HL-60 (cell line): ENCODE results near the gene CTDP1.

Experiments
- DNase-seq, 2 experiments: peaks; one replicate each; pipeline ENCODE4 v3.0.0-alpha.2; 2010 to 2020; ENCODE audit warnings: low read depth in 1 of 2, low spot score in 1 of 2
- H3K27ac ChIP-seq: fragments of 250-450 bp; sonication (Bioruptor Pico); replicated peaks from 2 replicates; pipeline ENCODE4 v1.5.1; 2020; ENCODE audit warnings: mild to moderate bottlenecking, moderate library complexity
- H3K27me3 ChIP-seq: fragments of 250-450 bp; sonication (Bioruptor Pico); 2 replicates; pipeline ENCODE4 v1.5.1; 2021; ENCODE audit warnings: mild to moderate bottlenecking, moderate library complexity; ENCODE audit not compliant: insufficient read depth, poor library complexity, severe bottlenecking
- H3K4me3 ChIP-seq: replicated peaks from 2 replicates; pipeline ENCODE4 v1.5.1; 2011; ENCODE audit warnings: mild to moderate bottlenecking, control low read depth, low read length; ENCODE audit not compliant: insufficient read depth
- GABPA ChIP-seq: IDR thresholded peaks from 2 replicates; pipeline ENCODE4 v1.6.1; 2012; ENCODE audit warnings: low read depth
- POLR2AphosphoS5 ChIP-seq: IDR thresholded peaks from 2 replicates; pipeline ENCODE4 v1.6.1; 2012; ENCODE audit warnings: low read depth
- SPI1 ChIP-seq: IDR thresholded peaks from 2 replicates; pipeline ENCODE4 v1.6.1; 2012; ENCODE audit warnings: low read depth, mild to moderate bottlenecking, borderline replicate concordance
- TF ChIP-seq, protein P1 (sequence below): IDR thresholded peaks from one replicate; pipeline ENCODE4 v1.5.1; 2011; ENCODE audit warnings: low read length, control low read depth, inconsistent platforms; ENCODE audit not compliant: insufficient read depth
- TF ChIP-seq, protein P2 (sequence below): IDR thresholded peaks from 2 replicates; pipeline ENCODE4 v1.6.1; 2012; ENCODE audit warnings: low read depth; ENCODE audit not compliant: insufficient replicate concordance

Gene CTDP1

DNA sequence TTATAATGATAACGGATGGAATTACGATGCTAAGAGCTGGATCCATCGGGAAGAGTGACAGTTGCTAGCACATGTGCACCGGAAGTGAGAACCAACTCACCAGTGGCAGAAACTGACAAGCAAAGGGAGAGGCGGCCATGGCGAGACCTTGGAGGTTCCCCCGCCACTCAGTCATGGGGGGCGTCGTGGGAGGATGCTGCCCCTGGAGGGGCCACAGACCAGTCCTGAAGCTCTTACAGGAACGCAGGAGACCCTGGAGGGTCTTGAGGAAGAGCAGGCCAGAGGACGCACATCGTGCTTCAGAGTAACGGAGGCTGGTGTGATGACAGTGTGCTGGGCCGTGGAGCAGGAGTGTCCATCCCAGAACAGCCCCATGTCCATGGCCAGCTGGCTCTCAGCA is 65.0 kb downstream of the CTDP1 start:
- TF ChIP-seq, protein P1, sequence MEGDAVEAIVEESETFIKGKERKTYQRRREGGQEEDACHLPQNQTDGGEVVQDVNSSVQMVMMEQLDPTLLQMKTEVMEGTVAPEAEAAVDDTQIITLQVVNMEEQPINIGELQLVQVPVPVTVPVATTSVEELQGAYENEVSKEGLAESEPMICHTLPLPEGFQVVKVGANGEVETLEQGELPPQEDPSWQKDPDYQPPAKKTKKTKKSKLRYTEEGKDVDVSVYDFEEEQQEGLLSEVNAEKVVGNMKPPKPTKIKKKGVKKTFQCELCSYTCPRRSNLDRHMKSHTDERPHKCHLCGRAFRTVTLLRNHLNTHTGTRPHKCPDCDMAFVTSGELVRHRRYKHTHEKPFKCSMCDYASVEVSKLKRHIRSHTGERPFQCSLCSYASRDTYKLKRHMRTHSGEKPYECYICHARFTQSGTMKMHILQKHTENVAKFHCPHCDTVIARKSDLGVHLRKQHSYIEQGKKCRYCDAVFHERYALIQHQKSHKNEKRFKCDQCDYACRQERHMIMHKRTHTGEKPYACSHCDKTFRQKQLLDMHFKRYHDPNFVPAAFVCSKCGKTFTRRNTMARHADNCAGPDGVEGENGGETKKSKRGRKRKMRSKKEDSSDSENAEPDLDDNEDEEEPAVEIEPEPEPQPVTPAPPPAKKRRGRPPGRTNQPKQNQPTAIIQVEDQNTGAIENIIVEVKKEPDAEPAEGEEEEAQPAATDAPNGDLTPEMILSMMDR: no peak
- TF ChIP-seq POLR2AphosphoS5 (no peak; the same call in 1 of the 2 replicates), SPI1 (no peak), GABPA (no peak)
- TF ChIP-seq, protein P2, sequence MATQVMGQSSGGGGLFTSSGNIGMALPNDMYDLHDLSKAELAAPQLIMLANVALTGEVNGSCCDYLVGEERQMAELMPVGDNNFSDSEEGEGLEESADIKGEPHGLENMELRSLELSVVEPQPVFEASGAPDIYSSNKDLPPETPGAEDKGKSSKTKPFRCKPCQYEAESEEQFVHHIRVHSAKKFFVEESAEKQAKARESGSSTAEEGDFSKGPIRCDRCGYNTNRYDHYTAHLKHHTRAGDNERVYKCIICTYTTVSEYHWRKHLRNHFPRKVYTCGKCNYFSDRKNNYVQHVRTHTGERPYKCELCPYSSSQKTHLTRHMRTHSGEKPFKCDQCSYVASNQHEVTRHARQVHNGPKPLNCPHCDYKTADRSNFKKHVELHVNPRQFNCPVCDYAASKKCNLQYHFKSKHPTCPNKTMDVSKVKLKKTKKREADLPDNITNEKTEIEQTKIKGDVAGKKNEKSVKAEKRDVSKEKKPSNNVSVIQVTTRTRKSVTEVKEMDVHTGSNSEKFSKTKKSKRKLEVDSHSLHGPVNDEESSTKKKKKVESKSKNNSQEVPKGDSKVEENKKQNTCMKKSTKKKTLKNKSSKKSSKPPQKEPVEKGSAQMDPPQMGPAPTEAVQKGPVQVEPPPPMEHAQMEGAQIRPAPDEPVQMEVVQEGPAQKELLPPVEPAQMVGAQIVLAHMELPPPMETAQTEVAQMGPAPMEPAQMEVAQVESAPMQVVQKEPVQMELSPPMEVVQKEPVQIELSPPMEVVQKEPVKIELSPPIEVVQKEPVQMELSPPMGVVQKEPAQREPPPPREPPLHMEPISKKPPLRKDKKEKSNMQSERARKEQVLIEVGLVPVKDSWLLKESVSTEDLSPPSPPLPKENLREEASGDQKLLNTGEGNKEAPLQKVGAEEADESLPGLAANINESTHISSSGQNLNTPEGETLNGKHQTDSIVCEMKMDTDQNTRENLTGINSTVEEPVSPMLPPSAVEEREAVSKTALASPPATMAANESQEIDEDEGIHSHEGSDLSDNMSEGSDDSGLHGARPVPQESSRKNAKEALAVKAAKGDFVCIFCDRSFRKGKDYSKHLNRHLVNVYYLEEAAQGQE: no peak
- Histone ChIP-seq H3K27me3 (no peaks in the 10 kb centered on the region), H3K27ac (no peak overlapping the region), H3K4me3 (no peak overlapping the region)
- no peak for DNase-seq

DNA sequence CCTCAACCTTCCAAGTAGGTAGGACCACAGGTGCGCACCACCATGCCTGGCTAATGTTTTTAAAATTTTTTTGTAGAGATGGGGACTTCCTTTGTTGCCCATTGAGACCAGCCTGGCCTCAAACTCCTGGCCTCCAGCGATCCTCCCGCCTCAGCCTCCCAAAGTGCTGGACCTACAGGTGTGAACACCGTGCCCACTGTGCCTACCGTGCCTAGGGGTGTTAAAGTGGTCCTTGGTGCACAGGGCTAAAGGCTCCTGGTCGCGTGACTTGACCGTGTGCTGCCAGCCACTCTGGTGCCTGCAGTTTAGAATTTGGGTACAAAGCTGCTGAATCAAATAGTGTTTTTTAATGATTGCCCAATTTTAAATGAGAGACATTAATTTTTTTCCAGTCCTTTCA is 67.1 kb downstream of the CTDP1 start:
- H3K4me3 ChIP-seq: no peak overlapping the region
- no peak for DNase-seq
- TF ChIP-seq, protein P1: no peak
- TF ChIP-seq POLR2AphosphoS5: no peak
- TF ChIP-seq SPI1: no peak
- no peak for TF ChIP-seq GABPA
- TF ChIP-seq, protein P2: no peak
- H3K27ac ChIP-seq: no peak overlapping the region
- no peaks in the 10 kb centered on the region for H3K27me3 ChIP-seq

DNA sequence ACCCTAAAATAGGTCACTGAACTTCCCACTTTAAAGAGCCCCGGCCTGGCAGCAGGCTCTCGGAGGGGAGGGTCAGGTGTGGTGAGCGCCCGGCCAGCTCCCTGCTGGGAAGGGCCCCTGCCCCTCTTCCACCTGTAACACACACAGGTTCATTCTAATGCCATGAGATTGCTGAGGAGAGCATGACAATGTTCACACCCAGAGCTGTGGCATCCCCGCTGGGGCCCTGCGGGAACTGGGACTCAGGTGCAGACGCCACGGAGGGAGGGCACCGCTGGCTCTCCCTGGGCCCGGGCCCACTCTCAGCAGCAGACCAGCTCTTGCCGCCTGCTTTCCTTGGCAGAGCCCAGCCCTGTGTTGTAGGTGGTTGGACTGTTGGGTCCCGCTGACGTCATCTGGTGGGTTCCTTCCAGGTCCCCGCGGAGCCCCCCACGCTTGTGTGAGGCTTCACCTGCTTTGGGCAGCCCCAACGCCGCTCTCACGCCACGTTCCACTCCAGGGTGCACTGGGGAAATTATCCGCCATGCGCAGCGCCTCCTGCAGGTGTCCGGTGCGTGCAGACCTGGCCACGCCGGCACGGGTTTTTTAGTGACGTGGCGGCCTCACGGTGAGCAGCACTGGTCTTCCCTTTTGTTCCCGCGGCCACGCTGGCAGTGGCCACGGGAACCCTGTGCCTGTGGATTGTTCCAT is 67.7 kb downstream of the CTDP1 start:
- no peak for DNase-seq
- no peak overlapping the region for H3K27ac ChIP-seq
- no peak overlapping the region for H3K4me3 ChIP-seq
- no peaks in the 10 kb centered on the region for H3K27me3 ChIP-seq
- TF ChIP-seq, protein P1: no peak
- no peak for TF ChIP-seq POLR2AphosphoS5
- TF ChIP-seq SPI1: no peak
- TF ChIP-seq, protein P2: no peak
- TF ChIP-seq GABPA: no peak
